Cardiac fibroblast (primary cell): ENCODE data around the gene KIRREL3.
A peak's percentile ranks its signal among the peaks of the same experiment; 100 is the strongest.

Experiments used
- DNase-seq, 2 donors: peaks; one replicate each; pipeline versions ENCODE4 v3.0.0 to v3.0.0-alpha.2; 2010; ENCODE audit warnings: low read depth in 2 of 2
- H3K4me3 ChIP-seq, 2 donors: replicated peaks in 1 of 2; 1 replicate in 1 of 2; 2 replicates in 1 of 2; pipeline ENCODE4 v1.5.1; 2011; ENCODE audit warnings: low read depth in 2 of 2, low read length in 2 of 2, mild to moderate bottlenecking in 2 of 2, moderate library complexity in 1 of 2
- CTCF ChIP-seq: IDR thresholded peaks from one replicate; pipeline ENCODE4 v1.5.1; 2011; ENCODE audit warnings: low read depth, mild to moderate bottlenecking, low read length, inconsistent platforms

Gene KIRREL3

GRCh38 chr11:126564566-126564965, 436.0 kb downstream of the KIRREL3 start:
- TF ChIP-seq CTCF, result no peak
- no peak for DNase-seq
- H3K4me3 ChIP-seq, result no peak overlapping the region

GRCh38 chr11:126561327-126561893, 439.2 kb downstream of the KIRREL3 start:
- H3K4me3 ChIP-seq, result no peak overlapping the region
- peak; percentile 64 to 71 for DNase-seq
- no peak for TF ChIP-seq CTCF

GRCh38 chr11:126560221-126560620, 440.3 kb downstream of the KIRREL3 start:
- DNase-seq, result no peak
- H3K4me3 ChIP-seq, result no peak overlapping the region
- TF ChIP-seq CTCF, result no peak

GRCh38 chr11:126548581-126549550, 451.7 kb downstream of the KIRREL3 start:
- no peak overlapping the region for H3K4me3 ChIP-seq
- DNase-seq, result no peak
- TF ChIP-seq CTCF, result no peak

- DNase-seq, result no peak
- no peak overlapping the region for H3K4me3 ChIP-seq
- TF ChIP-seq CTCF, result no peak
Observed at GRCh38 chr11:126547691-126548090, 452.9 kb downstream of the KIRREL3 start.

- DNase-seq, result peak; percentile 9 to 33
- TF ChIP-seq CTCF, result no peak
- H3K4me3 ChIP-seq, result no peak overlapping the region
Observed at GRCh38 chr11:126547161-126547560, 453.4 kb downstream of the KIRREL3 start.
